ENCODE measurements around the gene MSS51.
A peak's percentile ranks its signal among the peaks of the same experiment; 100 is the strongest.
"Not testable (repeated sequence)": the region's sequence is repeated elsewhere in the genome, so short reads cannot be mapped to it uniquely, and the experiment has no call there.

MSS51 gene

GRCh38 chr10:73413528-73414229, 19.7 kb downstream of the MSS51 start, which contains the start of gene ANXA7:
ANXA7 (minus strand) TSS chr10:73414058; CDS start chr10:73400856, 13,202 bp downstream.
- peak; percentile 85 to 93 for DNase-seq

GRCh38 chr10:73413108-73413527, 20.2 kb downstream of the MSS51 start:
- DNase-seq = no peak

- DNase-seq = no peak
Observed at GRCh38 chr10:73410897-73411296, 22.5 kb downstream of the MSS51 start.

GRCh38 chr10:73408978-73409521, 24.3 kb downstream of the MSS51 start:
- no peak for DNase-seq

GRCh38 chr10:73408061-73408460, 25.3 kb downstream of the MSS51 start:
- DNase-seq = no peak

- no peak for DNase-seq
Observed at GRCh38 chr10:73407495-73407894, 25.9 kb downstream of the MSS51 start.

- DNase-seq = no peak
Observed at GRCh38 chr10:73406846-73407245, 26.5 kb downstream of the MSS51 start.

GRCh38 chr10:73405556-73405955, 27.8 kb downstream of the MSS51 start:
- no peak for DNase-seq

GRCh38 chr10:73404690-73405089, 28.7 kb downstream of the MSS51 start:
- no peak for DNase-seq

GRCh38 chr10:73401636-73402035, 31.7 kb downstream of the MSS51 start:
- no peak for DNase-seq

GRCh38 chr10:73399063-73399462, 34.3 kb downstream of the MSS51 start:
- no peak for DNase-seq

GRCh38 chr10:73398024-73398423, 35.3 kb downstream of the MSS51 start:
- no peak for DNase-seq

- DNase-seq = not testable (repeated sequence)
Observed at GRCh38 chr10:73394325-73394724, 39.0 kb downstream of the MSS51 start.

- no peak for DNase-seq
Observed at GRCh38 chr10:73388228-73388627, 45.1 kb downstream of the MSS51 start.

- DNase-seq = no peak
Observed at GRCh38 chr10:73386583-73386982, 46.8 kb downstream of the MSS51 start.

GRCh38 chr10:73379064-73379748, 54.2 kb downstream of the MSS51 start:
- DNase-seq = no peak

GRCh38 chr10:73376679-73377078, 56.7 kb downstream of the MSS51 start:
- no peak for DNase-seq
